HG03196 (cell line): ENCODE results near the gene TRIM34.
"Not testable (repeated sequence)": the region's sequence is repeated elsewhere in the genome, so short reads cannot be mapped to it uniquely, and the experiment has no call there.

Source experiments
- ATAC-seq: cut with Tn5 transposase; IDR thresholded peaks from one replicate; pipeline ENCODE4 v1.9.1; 2021; ENCODE audit not compliant: unreplicated experiment

TRIM34 gene

GRCh38 chr11:5620651-5621521 lies 3.9 kb upstream of the TRIM34 start:
- ATAC-seq: no peak

GRCh38 chr11:5621580-5621979 lies 3.2 kb upstream of the TRIM34 start:
- ATAC-seq: no peak

- no peak for ATAC-seq
Observed at GRCh38 chr11:5622802-5623201, 2.0 kb upstream of the TRIM34 start.

DNA sequence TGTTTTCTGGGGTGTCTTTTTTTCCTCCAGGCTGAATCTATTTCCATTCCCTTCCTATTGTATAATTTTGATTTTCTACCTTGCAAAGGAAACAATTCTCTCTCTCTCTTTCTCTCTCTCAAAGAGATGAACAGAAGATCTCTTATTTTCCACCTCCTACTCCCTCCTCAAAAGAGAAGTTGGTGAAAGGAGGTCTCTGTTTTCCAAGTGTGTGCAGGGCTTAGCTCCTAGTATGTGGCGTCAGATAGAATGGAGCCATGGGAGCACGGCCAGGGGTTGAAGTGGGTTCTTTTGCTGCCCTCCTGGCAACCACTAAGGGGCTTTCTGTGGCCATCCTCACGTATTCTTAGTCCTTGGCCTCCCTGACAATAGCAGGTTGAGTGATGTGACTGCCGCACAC lies 480 bp downstream of the TRIM34 start:
- no peak for ATAC-seq

DNA sequence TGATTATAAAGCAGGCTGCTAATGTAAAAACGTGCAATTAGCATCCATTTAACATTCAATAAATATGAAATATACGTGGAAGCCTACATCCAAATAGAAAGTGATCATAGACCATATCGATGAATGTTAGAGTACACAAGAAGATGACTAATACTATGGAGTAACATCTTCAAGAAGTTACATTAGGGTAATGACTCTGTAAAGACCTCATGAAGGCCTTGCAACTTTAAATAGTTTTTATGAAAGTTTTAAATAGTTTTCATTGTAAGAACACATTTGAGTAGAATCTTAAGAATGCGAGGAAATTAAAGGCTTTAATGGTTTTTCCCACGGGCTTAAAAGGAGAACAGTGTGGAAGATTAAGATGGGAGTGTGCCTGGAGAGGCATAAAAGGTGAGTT lies 1.4 kb downstream of the TRIM34 start:
- ATAC-seq: no peak

DNA sequence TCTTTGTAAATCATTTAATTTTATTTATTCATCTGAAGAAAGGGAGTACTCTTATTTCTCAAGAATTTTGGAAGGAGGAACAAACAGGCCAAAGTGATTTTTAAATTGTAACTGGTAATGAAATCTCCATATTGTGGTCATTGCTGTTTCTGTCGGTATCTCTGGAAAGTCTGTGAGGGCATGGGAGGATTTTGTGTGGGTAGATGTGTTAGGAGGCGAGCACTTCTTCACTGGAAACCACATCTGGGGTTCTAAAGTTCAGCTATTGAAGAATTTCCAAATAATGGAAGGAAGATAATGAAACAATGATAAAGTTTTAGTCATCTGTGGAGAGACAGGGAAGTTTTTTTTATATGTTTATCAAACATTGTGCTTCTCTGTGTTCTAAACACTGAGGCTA lies 6.6 kb downstream of the TRIM34 start:
- no peak for ATAC-seq

- ATAC-seq: peak; percentile 93
Observed at GRCh38 chr11:5631969-5632635, 7.3 kb downstream of the TRIM34 start.

DNA sequence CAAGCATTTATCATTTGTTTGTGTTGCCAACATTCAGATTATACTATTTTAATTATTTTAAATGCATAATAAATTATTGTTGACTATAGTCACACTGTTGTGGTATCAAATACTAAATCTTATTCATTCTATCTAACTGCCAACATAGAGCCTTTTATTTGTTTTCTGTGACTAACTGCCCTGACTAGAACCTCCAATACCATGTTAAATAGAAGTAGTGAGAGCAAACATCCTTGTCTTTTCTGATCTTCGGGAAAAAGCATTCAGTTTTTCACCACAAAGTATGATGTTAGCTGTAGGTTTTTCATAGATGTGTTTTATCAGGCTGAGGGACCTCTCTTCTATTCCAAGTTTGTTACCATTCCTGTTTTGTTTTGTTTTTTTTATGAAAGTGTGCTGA lies 15.2 kb downstream of the TRIM34 start:
- ATAC-seq: no peak

DNA sequence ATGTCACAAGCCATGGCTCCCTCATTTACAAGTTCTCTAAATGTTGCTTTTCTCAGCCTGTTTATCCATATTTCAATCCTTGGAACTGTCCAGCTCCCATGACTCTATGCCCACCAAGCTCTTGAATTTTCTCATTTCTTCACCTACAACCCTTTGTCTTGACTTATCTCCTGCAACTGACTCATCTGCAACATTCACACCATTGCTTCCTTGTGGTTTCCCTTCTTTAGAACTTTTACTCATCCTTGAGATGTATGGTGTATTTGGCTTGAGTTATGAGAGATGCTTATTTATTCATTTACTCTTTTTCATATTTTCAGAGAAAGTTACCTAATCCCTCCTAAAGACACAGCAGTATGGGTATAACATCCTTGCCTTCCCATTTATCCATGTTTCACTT lies 18.8 kb downstream of the TRIM34 start:
- ATAC-seq: no peak

DNA sequence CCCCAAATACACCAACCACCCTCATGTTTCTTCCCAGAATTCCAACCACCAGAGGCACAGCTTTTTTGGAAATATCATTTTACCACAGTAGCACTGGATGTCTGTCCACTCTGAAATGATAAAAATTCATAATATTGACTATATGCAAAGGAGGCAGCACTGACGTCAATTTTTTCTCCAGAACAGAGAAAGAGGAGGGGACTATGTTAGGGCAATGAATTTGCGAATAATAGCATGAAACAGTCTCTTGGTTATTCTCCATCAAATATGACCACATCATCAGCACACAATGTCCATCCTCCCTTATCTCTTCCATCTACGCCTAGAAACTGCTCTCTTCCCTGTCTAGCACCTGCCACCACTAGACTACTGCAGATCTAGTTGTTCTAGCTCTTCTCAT lies 21.3 kb downstream of the TRIM34 start:
- ATAC-seq: no peak

GRCh38 chr11:5655474-5655873 lies 30.7 kb downstream of the TRIM34 start:
- ATAC-seq: no peak

DNA sequence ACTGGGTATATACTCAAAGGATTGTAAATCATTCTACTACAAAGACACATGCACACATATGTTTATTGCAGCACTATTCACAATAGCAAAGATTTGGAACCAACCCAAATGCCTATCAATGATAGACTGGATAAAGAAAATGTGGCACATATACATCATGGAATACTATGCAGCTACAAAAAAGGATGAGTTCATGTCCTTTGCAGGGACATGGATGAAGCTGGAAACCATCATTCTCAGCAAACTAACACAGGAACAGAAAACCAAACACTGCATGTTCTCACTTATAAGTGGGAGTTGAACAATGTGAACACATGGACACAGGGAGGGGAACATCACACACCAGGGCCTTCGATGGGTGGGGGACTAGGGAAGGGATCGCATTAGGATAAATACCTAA lies 32.2 kb downstream of the TRIM34 start:
- not testable (repeated sequence) for ATAC-seq

- no peak for ATAC-seq
Observed at GRCh38 chr11:5658318-5658717, 33.5 kb downstream of the TRIM34 start.

GRCh38 chr11:5663511-5663910 lies 38.7 kb downstream of the TRIM34 start:
- no peak for ATAC-seq

GRCh38 chr11:5665051-5665570 lies 40.3 kb downstream of the TRIM34 start:
- no peak for ATAC-seq

DNA sequence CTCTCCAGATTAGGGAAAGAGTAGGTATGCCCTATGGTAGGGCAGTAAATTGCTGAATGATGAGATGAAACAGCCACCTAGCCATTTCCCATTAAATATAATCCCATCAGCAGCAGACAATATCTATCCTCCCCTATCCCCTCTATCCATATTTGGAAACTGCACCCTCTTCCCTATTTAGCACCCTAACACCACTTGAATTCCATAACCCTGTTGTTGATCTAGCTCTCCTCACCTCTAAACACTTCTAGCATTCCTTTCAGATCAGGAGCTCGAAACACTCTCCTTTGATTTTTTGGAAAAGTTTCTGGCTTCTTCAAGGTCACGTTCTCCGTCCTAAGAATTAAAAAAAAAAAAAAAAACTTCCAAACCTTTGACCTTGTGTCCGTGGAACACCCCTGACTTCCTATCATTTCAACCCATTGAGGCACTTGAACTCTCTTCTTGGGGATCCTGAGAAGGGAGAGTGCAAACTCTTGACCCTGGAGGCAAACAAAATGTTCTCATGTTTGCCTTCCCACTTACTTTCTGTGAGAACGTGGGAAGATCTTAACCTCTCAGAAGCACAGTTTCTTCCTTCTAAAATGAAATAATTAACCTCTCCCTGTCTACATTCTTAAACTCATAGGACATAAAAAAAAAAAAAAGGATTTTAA lies 41.1 kb downstream of the TRIM34 start:
- ATAC-seq: no peak

DNA sequence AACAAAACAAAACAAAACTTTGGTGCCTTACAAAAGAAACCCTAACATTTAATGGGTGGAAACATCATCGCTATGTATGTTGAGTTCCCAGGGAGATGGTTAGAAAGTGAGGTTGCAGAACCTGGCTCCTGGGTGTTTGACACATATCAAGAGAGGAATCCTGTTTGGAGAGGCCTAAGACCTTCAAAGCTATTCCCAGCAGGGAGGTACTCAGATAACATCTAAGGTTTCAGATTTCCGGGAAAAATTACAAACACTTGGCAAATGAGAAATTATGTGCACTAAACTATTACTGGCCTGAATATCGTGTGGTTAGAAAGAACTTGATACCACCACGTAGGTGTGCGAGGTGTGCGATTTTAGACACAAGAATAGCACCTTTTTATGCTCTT lies 41.6 kb downstream of the TRIM34 start:
- no peak for ATAC-seq

DNA sequence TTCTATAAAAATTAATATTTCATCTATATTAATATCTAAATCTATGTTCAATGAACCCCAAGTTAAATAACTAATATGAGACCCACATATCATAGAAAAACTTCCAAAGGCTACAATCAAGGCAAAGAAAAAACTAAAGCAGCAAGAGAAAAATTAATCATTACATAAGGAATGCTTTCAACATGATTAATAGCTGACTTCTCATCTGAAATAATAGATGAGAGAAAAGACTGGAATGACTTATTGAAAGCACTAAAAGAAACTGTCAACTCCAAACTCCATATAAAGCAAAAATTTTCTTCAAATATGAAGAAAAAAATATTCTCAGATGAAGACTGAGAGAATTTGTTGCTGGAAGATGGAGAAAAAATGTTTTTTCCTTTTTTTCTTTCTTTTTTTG lies 47.0 kb downstream of the TRIM34 start:
- ATAC-seq: no peak

DNA sequence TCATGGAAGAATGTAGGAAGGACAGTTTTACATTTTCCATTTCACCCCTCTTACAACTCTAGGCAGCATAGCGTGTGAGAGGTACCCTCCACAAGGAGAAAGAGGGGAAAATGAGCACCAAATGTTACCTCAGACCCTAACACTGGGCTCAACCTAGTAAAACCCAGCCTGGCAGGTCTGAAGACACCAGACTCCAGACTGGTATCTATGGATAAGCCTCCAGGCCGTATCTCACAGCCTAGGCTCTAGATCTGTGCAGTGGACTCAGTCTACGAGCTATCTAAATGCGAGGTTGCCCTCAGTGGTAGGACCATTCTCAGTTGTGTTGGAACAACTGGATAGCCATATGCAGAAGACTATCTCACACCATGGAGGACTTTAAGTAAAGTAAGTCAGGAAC lies 49.6 kb downstream of the TRIM34 start:
- ATAC-seq: no peak

- no peak for ATAC-seq
Observed at GRCh38 chr11:5679811-5680210, 55.0 kb downstream of the TRIM34 start.

DNA sequence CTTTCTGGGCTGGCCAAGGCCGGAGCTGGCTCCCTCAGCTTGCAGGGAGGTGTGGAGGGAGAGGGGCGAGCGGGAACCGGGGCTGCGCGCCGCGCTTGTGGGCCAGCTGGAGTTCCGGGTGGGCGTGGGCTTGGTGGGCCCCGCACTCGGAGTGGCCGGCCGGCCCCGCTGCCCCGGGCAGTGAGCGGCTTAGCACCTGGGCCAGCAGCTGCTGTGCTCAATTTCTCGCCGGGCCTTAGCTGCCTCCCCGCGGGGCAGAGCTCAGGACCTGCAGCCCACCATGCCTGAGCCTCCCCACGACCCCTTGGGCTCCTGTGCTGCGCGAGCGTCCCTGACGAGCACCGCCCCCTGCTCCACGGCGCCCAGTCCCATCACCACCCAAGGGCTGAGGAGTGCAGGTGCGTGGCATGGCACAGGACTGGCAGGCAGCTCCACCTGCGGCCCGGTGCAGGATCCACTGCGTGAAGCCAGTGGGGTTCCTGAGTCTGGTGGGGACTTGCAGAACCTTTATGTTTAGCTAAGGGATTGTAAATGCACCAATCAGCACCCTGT lies 58.2 kb downstream of the TRIM34 start:
- not testable (repeated sequence) for ATAC-seq
